Keratinocyte (primary cell): Measurements from ENCODE around the gene LPGAT1. TPM values are rescaled to one million over a fixed set of nuclear protein-coding genes. Genes with fewer than 3 reads are reported as not detected.

Experiments used
- DNase-seq: peaks from one replicate; pipeline ENCODE4 v3.0.0-alpha.2; 2011; ENCODE audit warnings: low read depth, missing footprints, low spot score
- FAIRE-seq: peaks from 2 replicates; lab custom pipeline; 2011; peaks lifted over from hg19 to GRCh38; lab: Jason Lieb, UNC
- H2AFZ ChIP-seq: 2 replicates; pipeline ENCODE4 v1.6.0; 2012; ENCODE audit warnings: low read length, control low read depth, inconsistent platforms; ENCODE audit not compliant: control insufficient read depth
- H3K27ac ChIP-seq: 2 replicates; pipeline ENCODE4 v1.5.1; 2011; ENCODE audit warnings: low read length; ENCODE audit not compliant: control insufficient read depth, insufficient read depth
- H3K27me3 ChIP-seq: 3 replicates; pipeline ENCODE4 v1.6.0; 2011; ENCODE audit warnings: low read length; ENCODE audit not compliant: control insufficient read depth, insufficient read depth; ENCODE audit errors: extremely low read depth
- H3K36me3 ChIP-seq, 2 experiments: 2 replicates in 1 of 2; 3 replicates in 1 of 2; pipeline ENCODE4 v1.5.1; 2011; ENCODE audit warnings: low read length in 2 of 2, mild to moderate bottlenecking in 1 of 2; ENCODE audit not compliant: control insufficient read depth in 2 of 2, insufficient read depth in 2 of 2; ENCODE audit errors: extremely low read depth in 1 of 2
- H3K4me1 ChIP-seq: 3 replicates; pipeline ENCODE4 v1.5.1; 2011; ENCODE audit warnings: low read length; ENCODE audit not compliant: control insufficient read depth, insufficient read depth; ENCODE audit errors: extremely low read depth
- H3K4me2 ChIP-seq: 3 replicates; pipeline ENCODE4 v1.6.0; 2011; ENCODE audit warnings: low read depth, low read length; ENCODE audit not compliant: control insufficient read depth, insufficient read depth; ENCODE audit errors: extremely low read depth
- H3K4me3 ChIP-seq, 3 experiments: fragments of 200-600 bp in 1 of 3; sonication (generic) in 1 of 3; 2 replicates in 2 of 3; 3 replicates in 1 of 3; pipeline ENCODE4 v1.5.1; 2011 to 2016; ENCODE audit warnings: low read length in 3 of 3, mild to moderate bottlenecking in 3 of 3, control low read depth in 2 of 3, inconsistent platforms in 1 of 3, low read depth in 1 of 3, mixed read lengths in 1 of 3, mixed run types in 1 of 3, moderate library complexity in 1 of 3; ENCODE audit not compliant: control insufficient read depth in 2 of 3, insufficient read depth in 2 of 3; ENCODE audit errors: extremely low read depth in 1 of 3
- H3K79me2 ChIP-seq: 2 replicates; pipeline ENCODE4 v1.6.0; 2012; ENCODE audit warnings: low read length; ENCODE audit not compliant: control insufficient read depth, insufficient read depth
- H3K9ac ChIP-seq: 3 replicates; pipeline ENCODE4 v1.6.0; 2011; ENCODE audit warnings: low read length; ENCODE audit not compliant: control insufficient read depth, insufficient read depth; ENCODE audit errors: extremely low read depth
- H3K9me1 ChIP-seq: 3 replicates; pipeline ENCODE4 v1.6.0; 2011; ENCODE audit warnings: low read length; ENCODE audit not compliant: control insufficient read depth, insufficient read depth; ENCODE audit errors: extremely low read depth
- H3K9me3 ChIP-seq: 2 replicates; pipeline ENCODE4 v1.5.1; 2012; ENCODE audit warnings: low read depth, low read length; ENCODE audit not compliant: control insufficient read depth
- H4K20me1 ChIP-seq: 3 replicates; pipeline ENCODE4 v1.6.0; 2011; ENCODE audit warnings: low read length; ENCODE audit not compliant: control insufficient read depth, insufficient read depth; ENCODE audit errors: extremely low read depth
- EZH2 ChIP-seq: IDR thresholded peaks from one replicate; pipeline ENCODE4 v1.6.1; 2012; ENCODE audit warnings: inconsistent platforms, mild to moderate bottlenecking, low read length, moderate library complexity
- dilution Hi-C: fragments of 300-500 bp; cut with MboI; formaldehyde crosslinking; loops from one replicate; pipeline ENCODE4 v1.7.0; 2020; ENCODE audit warnings: low sequenced_read_pairs; ENCODE audit not compliant: extremely low pct_ligation_motif_present
- polyA plus RNA-seq, 5 experiments: library from polyadenylated mRNA; depleted of rRNA in 3 of 5; stranded (reverse) in 3 of 5; stranded (forward) in 1 of 5; unstranded in 1 of 5; fragments of >200 nt; gene quantifications; 1 replicate in 1 of 5; 2 replicates in 3 of 5; 3 replicates in 1 of 5; pipeline versions ENCODE4 v1.2.1 to v1.2.3, GENCODE V29; 2011 to 2012; ENCODE audit warnings: missing spikeins in 2 of 5, low read depth in 1 of 5, low replicate concordance in 1 of 5
- TF ChIP-seq, protein P1 (sequence below), 3 experiments: IDR thresholded peaks in 1 of 3; conservative IDR thresholded peaks in 1 of 3; optimal IDR thresholded peaks in 1 of 3; 2 replicates in 2 of 3; 3 replicates in 1 of 3; pipeline versions ENCODE3 to v1.5.1; 2011; ENCODE audit warnings: low read length in 3 of 3, mild to moderate bottlenecking in 3 of 3, moderate library complexity in 2 of 3, control low read depth in 1 of 3, inconsistent platforms in 1 of 3; ENCODE audit not compliant: insufficient read depth in 2 of 3; ENCODE audit errors: extremely low read depth in 1 of 3

LPGAT1 gene
- polyA plus RNA-seq, 1 donor (not counting 4 experiments of a cell fraction or from before 2014, with no cell fraction given) = 14.7 TPM

DNA sequence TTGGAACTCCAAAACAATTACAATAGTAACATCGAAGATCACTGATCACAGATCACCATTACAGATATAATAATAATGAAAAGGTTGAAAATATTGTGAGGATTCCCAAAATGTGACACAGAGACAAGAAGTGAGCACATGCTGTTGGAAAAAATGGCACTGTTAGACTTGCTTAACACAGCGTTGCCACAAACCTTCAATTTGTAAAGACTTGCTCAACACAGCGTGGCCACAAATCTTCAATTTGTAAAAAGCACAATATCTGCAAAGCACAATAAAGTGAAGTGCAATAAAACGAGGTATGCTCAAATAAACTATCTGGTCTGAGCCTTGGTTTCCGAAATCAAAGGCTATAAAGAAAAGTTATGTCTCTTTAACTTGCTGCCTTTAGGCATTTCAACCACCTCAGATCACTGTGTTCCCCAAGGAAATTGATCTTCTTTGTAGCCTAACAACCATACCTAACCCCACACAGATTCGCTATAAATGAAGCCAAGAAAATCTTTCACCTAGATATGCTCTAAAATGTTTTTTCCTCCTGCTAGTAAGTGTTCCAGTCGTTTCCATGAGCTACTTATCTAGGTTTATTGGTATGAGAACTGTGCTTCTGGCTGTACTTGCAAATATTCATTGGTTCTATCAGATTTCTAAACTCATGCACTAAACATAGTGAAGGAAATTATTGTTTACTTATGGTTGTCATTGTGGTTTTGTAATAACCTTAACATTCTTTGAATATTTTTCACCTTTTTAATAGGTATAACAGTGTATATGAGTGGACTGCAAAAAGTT is 13.1 kb upstream of the LPGAT1 start:
- DNase-seq (no peak), FAIRE-seq (no peak)
- no peaks in the 10 kb centered on the region for H3K4me1 ChIP-seq
- no peaks in the 10 kb centered on the region for H3K9me3 ChIP-seq
- no peak overlapping the region for H3K4me2 ChIP-seq
- H3K27me3 ChIP-seq = no peaks in the 10 kb centered on the region
- TF ChIP-seq, protein P1, sequence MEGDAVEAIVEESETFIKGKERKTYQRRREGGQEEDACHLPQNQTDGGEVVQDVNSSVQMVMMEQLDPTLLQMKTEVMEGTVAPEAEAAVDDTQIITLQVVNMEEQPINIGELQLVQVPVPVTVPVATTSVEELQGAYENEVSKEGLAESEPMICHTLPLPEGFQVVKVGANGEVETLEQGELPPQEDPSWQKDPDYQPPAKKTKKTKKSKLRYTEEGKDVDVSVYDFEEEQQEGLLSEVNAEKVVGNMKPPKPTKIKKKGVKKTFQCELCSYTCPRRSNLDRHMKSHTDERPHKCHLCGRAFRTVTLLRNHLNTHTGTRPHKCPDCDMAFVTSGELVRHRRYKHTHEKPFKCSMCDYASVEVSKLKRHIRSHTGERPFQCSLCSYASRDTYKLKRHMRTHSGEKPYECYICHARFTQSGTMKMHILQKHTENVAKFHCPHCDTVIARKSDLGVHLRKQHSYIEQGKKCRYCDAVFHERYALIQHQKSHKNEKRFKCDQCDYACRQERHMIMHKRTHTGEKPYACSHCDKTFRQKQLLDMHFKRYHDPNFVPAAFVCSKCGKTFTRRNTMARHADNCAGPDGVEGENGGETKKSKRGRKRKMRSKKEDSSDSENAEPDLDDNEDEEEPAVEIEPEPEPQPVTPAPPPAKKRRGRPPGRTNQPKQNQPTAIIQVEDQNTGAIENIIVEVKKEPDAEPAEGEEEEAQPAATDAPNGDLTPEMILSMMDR (optimal IDR thresholded peaks at IDR 0.05 in 1 of 3, IDR thresholded peaks at IDR 0.05 in 1 of 3, conservative IDR thresholded peaks at IDR 0.05 in 1 of 3; ENCODE audit: extremely low read depth in 1 of 3, insufficient read depth in 2 of 3, low read length in 3 of 3) = no peak
- TF ChIP-seq EZH2 = no peak
- H2AFZ ChIP-seq = no peak overlapping the region
- no peaks in the 10 kb centered on the region for H3K79me2 ChIP-seq
- dilution Hi-C loops = no loop called here
- H4K20me1 ChIP-seq = no peaks in the 10 kb centered on the region
- H3K9ac ChIP-seq = no peak overlapping the region
- H3K4me3 ChIP-seq = no peak overlapping the region
- H3K27ac ChIP-seq = no peak overlapping the region
- H3K9me1 ChIP-seq = no peaks in the 10 kb centered on the region
- no peaks in the 10 kb centered on the region for H3K36me3 ChIP-seq

DNA sequence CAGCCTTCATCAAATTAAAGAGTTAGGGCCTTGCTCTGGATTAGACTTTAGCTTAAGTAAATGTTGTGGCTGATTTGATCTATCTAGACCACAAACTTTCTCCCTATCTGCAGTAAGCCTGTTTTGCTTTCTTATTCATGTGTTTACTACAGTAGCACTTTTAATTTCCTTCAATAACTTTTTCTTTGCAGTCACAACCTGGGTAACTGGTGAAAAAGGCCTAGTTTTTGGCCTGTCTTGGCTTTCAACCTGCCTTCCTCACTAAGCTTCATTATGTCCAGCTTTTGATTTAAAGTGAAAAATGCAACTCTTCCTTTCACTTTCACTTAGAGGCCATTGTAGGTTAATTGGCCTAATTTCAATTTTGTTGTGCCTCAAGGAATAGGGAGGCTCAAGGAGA is 12.5 kb upstream of the LPGAT1 start:
- H3K9me3 ChIP-seq = no peaks in the 10 kb centered on the region
- FAIRE-seq = no peak
- dilution Hi-C loops = no loop called here
- H3K4me1 ChIP-seq = no peaks in the 10 kb centered on the region
- no peaks in the 10 kb centered on the region for H3K9me1 ChIP-seq
- no peaks in the 10 kb centered on the region for H3K36me3 ChIP-seq
- H3K27ac ChIP-seq = no peak overlapping the region
- no peak overlapping the region for H3K9ac ChIP-seq
- no peaks in the 10 kb centered on the region for H4K20me1 ChIP-seq
- no peaks in the 10 kb centered on the region for H3K27me3 ChIP-seq
- DNase-seq = no peak
- TF ChIP-seq, protein P1 (optimal IDR thresholded peaks at IDR 0.05 in 1 of 3, IDR thresholded peaks at IDR 0.05 in 1 of 3, conservative IDR thresholded peaks at IDR 0.05 in 1 of 3; ENCODE audit: extremely low read depth in 1 of 3, insufficient read depth in 2 of 3, low read length in 3 of 3) = no peak
- no peak for TF ChIP-seq EZH2
- H3K79me2 ChIP-seq = no peaks in the 10 kb centered on the region
- no peak overlapping the region for H3K4me3 ChIP-seq
- peak overlapping the region; percentile 17 for H2AFZ ChIP-seq
- H3K4me2 ChIP-seq = no peak overlapping the region
